ENCODE results near the gene CDKN1B. TPM values are rescaled to one million over a fixed set of nuclear protein-coding genes. Genes with fewer than 3 reads are reported as not detected.

Gene CDKN1B
- total and polyA plus RNA-seq, 2 donors (not counting 3 experiments of a cell fraction or from before 2014, with no cell fraction given), result 12.7 to 40.8 TPM

DNA sequence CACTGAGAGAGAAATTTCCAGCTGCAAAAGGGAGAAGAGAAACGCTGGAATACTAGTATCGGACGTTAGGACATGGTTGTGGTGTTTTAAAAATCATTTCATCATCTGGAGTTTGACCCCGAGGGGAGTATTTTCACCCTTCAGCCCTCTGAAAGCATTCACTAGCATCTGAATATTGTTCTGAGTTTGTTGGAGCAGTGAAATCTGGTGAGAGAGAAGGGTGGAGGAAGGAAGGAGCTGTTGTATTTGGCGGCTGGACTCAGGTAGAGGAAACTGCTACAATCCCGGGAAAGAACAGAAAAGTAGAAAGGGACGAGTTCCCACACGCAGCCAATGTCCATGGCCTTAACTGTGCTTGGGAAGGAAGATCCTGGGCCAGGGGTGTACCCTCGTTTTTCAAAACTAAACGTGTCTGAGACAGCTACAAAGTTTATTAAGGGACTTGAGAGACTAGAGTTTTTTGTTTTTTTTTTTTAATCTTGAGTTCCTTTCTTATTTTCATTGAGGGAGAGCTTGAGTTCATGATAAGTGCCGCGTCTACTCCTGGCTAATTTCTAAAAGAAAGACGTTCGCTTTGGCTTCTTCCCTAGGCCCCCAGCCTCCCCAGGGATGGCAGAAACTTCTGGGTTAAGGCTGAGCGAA, 896 bp upstream of the CDKN1B start:
- ChIA-PET CTCF (interaction anchor here (0.7 to 4.2 kb wide), 8 partner anchors 8 to 496 kb away, joined by 3 to 52 read pairs (median 4); no protein-coding TSS in a partner anchor), POLR2A (interaction anchor here (0.6 to 1.5 kb wide), 4 partner anchors 9 to 483 kb away, joined by 3 to 9 read pairs (median 5); no protein-coding TSS in a partner anchor)
- peak overlapping the region; percentile 78 for H2AFZ ChIP-seq (ENCODE audit: low read depth, low read length)
- peak overlapping the region; percentile 23 to 67 (median 47) for H3K4me3 ChIP-seq (replicated peaks in 1 of 3; ENCODE audit: insufficient read depth in 1 of 3, low read depth in 1 of 3, low read length in 3 of 3)
- no peaks in the 10 kb centered on the region for H3K27me3 ChIP-seq (ENCODE audit: control insufficient read depth in 2 of 2, insufficient read depth in 2 of 2, low read length in 2 of 2)
- dilution Hi-C loops (cut with MboI; ENCODE audit: extremely low pct_ligation_motif_present, low sequenced_read_pairs), result no loop called here
- peak overlapping the region; percentile 73 for H3K4me2 ChIP-seq (ENCODE audit: insufficient read depth, low read length)
- no peaks in the 10 kb centered on the region for H3K9me1 ChIP-seq (replicated peaks; ENCODE audit: control insufficient read depth, extremely low read depth, insufficient read depth, low read length)
- DNase-seq (ENCODE audit: low read depth, low spot score), result peak; percentile 93
- peak overlapping the region; percentile 98 for H3K9ac ChIP-seq (replicated peaks; ENCODE audit: extremely low read depth, insufficient read depth, low read length)
- intact Hi-C loops (cut with micrococcal nuclease), result loop anchor here (5.0 kb wide), 2 partner anchors 154 to 486 kb away; partner anchors contain the start of gene DUSP16
- peak; percentile 79 for FAIRE-seq
- no peaks in the 10 kb centered on the region for H3K9me3 ChIP-seq (replicated peaks; ENCODE audit: control insufficient read depth, insufficient read depth, low read length)
- no peak for TF ChIP-seq MYC (IDR thresholded peaks at IDR 0.05; ENCODE audit: low read depth, low read length)
- no peak for TF ChIP-seq MAX (IDR thresholded peaks at IDR 0.05; ENCODE audit: insufficient read depth, insufficient read length)
- TF ChIP-seq EZH2 (IDR thresholded peaks at IDR 0.05; ENCODE audit: borderline replicate concordance, low read depth, low read length, severe bottlenecking), result no peak
- TF ChIP-seq FOS (IDR thresholded peaks at IDR 0.05; ENCODE audit: borderline replicate concordance, insufficient read depth, low read length), result no peak
- TF ChIP-seq CTCF (IDR thresholded peaks at IDR 0.05; ENCODE audit: extremely low read depth in 1 of 2, insufficient read depth in 1 of 2, low read depth in 1 of 2, low read length in 2 of 2), result no peak
- TF ChIP-seq GATA2 (IDR thresholded peaks at IDR 0.05; ENCODE audit: insufficient read depth, insufficient read length, low read depth, low read length), result no peak
- no peak for TF ChIP-seq POLR2AphosphoS5 (IDR thresholded peaks at IDR 0.05; ENCODE audit: insufficient read depth, low read depth, low read length)
- H4K20me1 ChIP-seq (replicated peaks; ENCODE audit: control insufficient read depth, extremely low read depth, insufficient read depth, low read length), result no peaks in the 10 kb centered on the region
- peaks cover 2 to 3% of the 10 kb centered on the region in 2 experiments for H3K36me3 ChIP-seq (ENCODE audit: control insufficient read depth in 2 of 2, extremely low read depth in 1 of 2, insufficient read depth in 2 of 2, low read length in 2 of 2)
- H3K27ac ChIP-seq (ENCODE audit: insufficient read depth, low read depth, low read length), result peak overlapping the region; percentile 98
- TSS peak; percentile 65 for BruUV-seq (replicated peaks)
- H3K4me1 ChIP-seq (ENCODE audit: control insufficient read depth, extremely low read depth, insufficient read depth, low read length), result peaks cover 42% of the 10 kb centered on the region
- peaks cover 41% of the 10 kb centered on the region for H3K79me2 ChIP-seq (ENCODE audit: control insufficient read depth, insufficient read depth, low read length)

Measured in endothelial cell of umbilical vein (primary cell).